GM21447 (cell line): Measurements from ENCODE around the gene CNTNAP5.

Experiments
- ATAC-seq: cut with Tn5 transposase; IDR thresholded peaks from one replicate; pipeline ENCODE4 v1.9.1; 2021; ENCODE audit not compliant: unreplicated experiment

Gene CNTNAP5

DNA sequence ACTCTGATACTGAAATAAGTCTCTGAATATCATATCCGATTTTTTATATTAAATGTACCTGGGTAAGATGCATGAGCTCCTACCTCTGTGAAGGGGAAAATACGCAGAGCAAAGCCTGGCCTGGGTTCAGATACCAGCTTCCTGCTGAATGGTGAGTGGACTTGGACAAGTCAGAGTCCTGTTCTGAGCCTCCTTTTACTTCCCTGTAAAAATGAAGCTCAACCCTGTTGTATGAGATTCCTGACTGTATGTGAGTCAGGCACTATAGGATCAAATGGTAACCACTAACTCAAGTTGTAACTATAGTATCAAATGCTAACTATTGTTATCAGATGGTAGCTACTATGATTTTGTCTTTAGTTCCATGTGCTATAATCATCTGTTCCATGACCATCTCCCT lies 561.7 kb downstream of the CNTNAP5 start:
- no peak for ATAC-seq

DNA sequence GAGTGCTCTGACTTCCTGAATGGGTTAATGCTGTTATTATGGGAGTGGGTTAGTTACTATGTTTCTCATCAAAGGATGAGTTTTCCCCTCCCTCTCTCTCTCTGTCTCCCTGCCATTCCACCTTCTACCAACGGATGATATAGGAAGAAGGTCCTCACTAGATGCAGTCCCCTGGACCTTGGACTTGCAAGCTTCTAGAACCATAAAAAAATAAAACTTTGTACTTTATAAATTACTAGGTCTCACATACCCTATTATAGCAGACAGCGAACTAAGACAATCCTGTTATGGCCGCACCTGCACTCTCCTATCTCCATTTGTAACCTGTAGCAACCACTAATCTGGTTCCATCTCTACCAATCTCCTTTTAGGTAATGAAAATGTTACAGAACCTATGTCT lies 564.9 kb downstream of the CNTNAP5 start:
- ATAC-seq: no peak

DNA sequence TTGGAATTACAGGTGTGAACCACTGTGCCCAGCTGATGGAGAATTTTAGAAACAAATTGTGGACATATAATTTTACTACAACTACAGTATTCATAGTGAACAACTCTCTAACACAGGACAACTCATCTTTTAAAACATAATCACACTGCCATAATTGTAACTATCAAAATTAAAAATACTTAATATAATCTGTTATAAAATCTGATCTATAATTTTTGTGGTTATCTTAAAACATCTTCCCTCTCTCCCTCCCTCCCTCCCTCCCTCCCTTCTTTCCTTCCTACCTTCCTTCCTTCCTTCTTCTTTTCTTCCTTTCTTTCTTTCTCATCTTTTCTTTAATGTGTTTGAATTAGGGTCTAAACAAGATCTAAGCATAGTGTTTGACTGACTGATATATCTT lies 577.7 kb downstream of the CNTNAP5 start:
- ATAC-seq: no peak

DNA sequence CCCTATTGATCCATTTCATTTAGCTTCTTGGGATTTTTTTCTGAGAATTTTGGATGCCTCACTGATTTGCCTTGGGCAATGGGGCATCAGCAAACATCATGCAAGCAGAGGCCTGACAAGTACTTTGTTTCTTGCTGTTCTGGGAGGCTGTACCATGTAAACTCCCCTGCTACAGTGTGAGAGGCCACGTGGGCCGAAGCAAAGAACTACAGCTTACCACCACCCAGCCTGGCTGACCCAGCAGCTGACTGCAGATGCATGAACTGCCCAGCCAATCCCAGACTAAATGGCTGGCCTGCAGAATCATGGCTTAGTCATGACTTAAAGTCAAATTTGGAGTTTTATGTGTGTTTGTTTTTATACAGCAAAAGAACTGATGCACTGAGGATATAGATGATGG lies 579.9 kb downstream of the CNTNAP5 start:
- ATAC-seq: no peak

DNA sequence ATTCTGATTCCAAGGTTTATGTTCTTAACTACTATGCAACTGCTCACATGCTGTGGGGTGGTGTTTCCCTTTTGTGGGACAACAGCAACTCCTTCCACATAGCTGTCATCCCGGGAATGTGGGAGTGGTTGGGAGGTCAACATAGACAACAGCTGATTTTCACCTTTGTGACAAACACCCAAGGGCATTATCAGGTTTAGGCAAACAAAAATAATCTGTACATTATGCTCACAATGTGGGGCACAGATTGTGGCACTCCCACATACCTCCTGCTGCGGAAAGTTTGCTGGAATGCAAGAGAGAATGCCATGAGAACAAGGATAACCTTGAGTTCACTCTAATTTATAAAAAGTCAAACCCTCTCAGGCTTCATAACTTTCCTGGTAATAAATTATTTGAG lies 582.6 kb downstream of the CNTNAP5 start:
- ATAC-seq: no peak

DNA sequence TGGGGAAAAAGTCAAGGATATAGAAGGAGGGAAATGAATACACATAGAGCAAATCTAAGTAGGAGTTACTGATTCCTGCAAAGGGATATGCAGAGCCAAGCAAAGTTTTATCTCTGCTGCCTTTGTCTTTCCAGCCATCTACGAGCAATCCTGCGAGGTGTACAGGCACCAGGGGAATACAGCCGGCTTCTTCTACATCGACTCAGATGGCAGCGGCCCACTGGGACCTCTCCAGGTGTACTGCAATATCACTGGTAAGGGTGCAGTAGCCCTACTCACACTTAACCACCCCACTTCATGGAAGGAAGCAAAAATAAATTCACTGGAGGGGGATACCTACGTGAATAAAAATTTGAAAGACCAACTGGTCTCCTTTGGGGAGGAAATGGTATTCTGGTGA lies 584.6 kb downstream of the CNTNAP5 start:
- no peak for ATAC-seq

DNA sequence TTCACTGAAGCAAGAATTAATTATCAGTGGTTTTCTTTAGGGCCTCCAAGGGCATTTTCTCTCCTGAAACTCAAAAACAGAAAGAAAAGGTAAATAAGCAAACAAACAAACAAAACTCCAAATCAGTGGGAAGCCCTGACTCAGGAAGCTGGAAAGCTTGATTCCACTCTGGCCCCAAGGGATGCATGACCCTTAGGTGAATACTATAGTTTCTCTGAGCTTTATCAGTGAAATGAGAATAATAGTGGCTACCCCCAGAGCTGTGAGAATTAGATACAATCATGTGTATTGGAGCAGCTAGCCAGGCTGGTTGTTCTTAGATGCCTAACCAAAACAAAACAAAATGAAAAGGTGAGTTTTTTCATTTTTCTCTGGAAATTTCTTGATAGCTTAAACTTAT lies 585.1 kb downstream of the CNTNAP5 start:
- ATAC-seq: no peak

DNA sequence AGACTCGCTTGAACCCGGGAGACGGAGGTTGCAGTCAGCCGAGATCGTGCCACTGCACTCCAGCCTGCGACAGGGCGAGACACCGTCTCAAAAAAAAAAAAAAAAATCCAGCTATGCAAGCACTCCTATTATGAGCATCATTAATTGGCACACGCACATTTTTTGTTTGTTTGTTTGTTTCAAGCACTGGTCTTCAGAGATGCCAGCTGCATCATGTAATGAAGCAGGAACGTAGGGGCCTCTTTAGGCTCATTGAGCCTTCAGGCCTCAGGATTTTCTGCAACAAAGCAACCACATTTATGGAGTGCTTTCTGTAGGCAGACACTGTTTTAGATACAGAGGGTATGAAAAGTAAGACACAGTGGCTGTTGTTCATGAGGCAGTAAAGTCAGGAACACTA lies 585.8 kb downstream of the CNTNAP5 start:
- ATAC-seq: no peak

DNA sequence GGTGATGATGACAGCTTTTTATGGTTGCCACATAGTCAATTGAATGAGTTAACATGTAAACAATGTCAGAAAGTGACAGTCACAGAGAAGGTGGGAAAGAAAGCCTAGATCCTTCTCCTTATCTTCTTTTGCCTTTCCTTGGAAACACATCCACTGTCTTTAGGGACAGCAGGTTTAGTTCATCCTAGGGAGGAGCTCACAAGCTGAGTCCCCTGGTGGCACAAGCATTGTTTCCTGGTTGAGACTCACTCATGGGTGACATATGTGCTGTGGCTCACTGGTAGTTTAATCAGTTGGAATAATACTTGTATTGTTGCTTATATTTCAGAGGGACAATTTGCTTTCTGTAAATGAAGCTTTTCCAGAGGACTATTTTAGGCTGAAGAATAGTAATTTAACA lies 598.5 kb downstream of the CNTNAP5 start:
- no peak for ATAC-seq

DNA sequence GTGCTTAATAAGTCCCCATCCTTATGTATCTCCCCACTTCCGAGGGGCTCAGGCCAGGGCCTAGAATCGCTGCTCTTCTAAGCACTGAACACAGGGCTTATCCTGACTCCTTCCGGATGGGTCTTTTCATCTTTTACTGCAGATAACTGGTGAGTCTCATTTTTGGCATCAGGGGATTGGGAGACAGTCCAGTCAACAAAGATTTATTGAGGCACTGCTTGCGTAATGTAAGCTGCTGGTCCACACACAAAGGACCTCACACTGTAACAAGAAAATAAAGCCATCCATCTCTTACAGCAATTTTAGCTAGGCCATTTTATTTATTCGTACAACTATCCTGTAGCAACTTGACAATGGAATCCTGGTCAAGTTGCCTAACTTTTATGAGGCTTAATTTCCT lies 600.5 kb downstream of the CNTNAP5 start:
- no peak for ATAC-seq

DNA sequence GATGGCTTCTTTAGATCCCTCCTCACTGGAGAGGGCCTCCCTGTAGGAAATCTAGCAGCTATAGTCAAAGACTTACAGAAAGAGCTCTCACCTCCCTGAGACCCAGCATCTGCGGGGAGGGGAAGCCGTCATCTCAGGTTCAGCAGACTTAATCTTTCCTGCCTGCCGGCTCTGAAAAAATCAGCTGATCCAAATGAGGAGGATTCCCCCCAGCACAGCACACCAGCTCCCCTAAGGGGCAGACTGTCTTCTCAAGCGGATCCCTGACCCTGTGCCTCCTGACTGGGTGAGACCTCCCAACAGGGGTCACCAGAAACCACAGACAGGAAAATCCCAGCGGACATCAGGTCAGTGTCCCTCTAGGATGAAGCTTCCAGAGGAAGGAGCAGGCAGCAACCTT lies 601.9 kb downstream of the CNTNAP5 start:
- ATAC-seq: no peak

DNA sequence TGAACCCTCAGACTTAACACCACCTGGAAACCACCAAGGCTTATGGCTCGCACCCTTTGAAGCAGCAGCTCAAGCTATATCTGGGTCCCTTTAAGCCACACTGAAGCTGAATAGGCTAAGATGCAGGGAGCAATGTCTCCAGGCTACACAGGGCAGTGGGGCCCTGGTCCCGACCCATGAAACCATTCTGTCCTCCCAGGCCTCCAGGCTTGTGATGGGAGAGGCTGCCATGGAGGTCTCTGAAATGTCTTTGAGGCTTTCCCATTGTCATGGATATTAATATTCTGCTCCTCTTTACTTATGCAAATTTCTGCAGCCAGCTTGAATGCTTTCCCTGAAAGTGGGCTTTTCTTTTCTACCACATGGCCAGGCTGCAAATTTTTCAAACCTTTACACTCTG lies 608.7 kb downstream of the CNTNAP5 start:
- no peak for ATAC-seq

DNA sequence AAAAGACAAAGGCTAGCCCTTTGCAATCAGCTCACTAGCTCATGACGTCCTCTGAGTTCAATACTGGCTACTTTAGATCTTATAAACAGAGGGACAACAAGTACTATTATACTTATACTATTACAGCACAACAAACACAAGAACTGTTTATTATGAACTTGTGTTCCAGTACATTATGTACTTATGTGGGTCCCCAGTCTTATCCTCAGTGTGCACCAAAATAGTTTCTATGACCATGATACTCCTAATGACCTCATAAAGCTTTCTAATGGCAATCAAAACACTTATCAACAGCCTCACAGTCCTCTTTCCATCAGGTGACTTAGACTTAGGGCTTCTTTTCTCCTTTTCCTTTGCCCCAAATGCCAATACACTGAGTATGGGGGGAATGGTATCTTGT lies 614.4 kb downstream of the CNTNAP5 start:
- ATAC-seq: no peak

DNA sequence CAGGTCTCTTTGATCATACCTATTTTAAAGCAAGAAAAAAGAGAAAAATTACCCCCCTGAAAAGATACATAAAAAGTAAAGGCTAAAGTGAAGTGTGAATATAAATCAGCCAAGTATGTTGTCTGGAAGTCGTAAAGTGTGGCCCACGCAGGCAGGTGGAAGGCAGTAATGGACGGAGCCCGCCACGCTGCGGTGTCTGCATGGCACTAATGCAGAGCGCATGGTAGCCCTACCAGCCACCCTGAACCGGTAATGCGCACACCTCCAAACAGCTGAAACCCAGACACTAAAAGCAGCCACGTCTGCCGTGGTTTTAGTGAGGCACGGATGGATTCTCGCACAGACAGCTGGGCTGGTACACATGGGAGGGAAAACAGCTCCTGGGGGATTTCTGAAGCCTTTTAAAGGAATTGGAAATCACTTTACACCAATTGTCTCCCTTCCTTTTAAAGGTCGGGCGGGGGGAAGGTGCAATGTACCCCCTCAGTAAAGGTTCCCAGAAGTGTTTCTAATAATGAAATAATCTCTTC lies 615.2 kb downstream of the CNTNAP5 start:
- ATAC-seq: no peak

DNA sequence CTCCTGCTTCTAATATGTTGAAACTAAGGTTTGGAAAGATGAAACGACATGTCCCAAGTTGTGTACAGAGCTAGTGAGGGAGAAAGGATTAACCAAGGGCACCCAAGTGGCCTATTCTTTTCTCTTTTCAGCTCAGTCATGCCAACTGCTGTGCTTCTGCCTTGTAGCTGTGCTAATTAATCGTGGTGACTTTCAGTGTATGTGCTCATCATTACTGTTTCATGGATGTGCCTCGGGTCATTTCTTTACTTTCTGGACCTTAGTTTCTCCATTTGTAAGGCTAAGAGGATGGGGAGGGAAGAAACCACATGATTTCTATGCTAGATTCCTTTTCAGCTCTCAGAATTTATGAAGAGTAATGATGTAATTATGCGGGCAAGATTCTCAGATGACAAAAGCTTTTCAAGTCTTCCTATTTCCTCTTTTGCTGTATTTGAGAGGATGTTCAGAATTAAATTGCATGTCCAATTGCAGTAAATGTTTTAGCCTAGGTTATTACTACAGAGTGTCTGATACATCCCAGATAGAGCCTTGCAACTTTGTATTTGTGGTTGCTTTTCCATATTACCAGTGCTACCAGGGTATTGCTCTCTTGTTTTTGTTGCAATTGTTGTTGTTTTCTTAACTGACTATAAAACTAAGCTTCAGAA lies 621.2 kb downstream of the CNTNAP5 start:
- ATAC-seq: no peak

DNA sequence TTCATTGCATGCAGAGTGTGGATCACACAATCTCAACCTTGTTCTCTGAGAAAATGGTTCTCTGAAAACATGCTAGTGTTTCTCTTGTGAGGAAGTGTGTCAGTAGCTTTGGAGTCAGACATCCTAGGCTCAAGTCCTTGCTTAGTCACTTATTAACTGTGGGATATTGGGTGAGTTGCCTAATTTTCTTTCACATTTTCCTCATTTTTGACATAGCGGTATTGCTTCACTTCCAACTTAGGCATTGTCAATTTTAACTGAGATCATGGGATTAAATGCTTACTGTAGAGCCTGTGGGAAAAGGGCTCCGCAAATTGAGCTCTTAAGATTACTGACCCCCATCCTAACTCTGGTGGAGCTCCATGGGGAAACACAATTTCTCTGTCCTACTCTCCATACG lies 622.2 kb downstream of the CNTNAP5 start:
- no peak for ATAC-seq

DNA sequence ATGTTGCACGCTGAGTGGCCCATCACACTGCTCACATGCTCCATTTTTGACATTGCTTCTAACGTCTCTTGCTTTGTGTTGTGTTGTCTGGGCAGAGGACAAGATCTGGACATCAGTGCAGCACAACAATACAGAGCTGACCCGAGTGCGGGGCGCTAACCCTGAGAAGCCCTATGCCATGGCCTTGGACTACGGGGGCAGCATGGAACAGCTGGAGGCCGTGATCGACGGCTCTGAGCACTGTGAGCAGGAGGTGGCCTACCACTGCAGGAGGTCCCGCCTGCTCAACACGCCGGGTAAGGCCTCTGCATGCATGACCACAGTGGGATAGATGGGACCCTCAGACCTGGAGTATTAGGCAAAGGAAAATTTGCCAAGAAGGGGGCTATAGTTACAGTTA lies 622.6 kb downstream of the CNTNAP5 start:
- no peak for ATAC-seq

DNA sequence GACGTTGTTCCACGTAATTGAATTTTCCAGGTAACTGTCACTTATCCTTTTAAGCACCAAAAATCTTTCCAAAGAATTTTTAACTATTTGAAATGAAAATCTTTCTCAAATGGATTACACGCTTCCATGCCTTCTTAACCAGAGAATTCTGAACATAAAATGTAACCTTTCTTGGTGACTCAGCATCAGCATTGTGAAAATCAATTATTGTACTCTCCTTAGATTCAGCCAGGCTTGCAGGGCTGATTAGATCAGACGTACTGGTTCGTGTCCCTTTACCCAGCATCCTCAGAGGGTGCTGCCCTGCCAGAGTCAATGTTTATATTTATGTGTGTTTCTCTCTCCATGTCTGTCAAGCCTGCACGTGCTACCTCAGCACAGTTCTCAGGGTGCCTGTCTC lies 623.9 kb downstream of the CNTNAP5 start:
- no peak for ATAC-seq

DNA sequence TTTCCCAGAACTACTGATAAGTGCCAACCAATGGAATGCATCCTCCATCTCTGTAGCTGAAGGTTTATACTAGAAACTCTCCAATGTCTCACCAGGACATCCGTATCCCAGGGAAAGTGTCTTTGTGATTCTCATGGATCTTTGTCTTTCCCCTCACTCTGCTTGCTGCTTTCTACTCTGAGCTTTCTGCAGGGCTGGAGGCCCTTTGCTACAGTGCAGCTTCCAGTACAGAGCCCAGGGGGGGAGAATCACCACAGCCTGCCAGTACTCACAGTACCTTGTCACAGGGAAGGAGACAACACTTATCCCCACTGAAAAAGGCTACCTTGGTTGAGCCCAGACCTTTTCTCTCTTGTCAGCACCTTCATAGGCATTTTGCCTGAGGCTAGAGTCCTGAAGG lies 627.0 kb downstream of the CNTNAP5 start:
- ATAC-seq: no peak

DNA sequence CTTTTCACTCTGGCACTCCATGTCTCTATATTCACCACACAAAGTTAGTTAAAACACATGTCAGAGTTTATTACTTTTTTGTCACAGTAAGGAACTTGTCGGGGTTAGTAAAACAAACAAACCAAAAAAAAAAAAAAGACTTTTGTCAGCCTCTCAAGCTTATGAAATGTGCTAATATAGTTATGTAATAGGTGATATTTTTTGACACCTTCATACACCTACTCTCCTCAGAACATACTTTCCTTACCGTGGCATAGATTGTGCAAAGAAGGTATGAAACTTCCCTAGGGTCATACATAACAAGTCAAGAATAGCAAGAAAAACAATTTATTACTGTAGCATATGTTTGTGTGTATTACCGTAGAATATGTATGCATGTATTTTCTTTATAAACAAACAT lies 633.3 kb downstream of the CNTNAP5 start:
- no peak for ATAC-seq

DNA sequence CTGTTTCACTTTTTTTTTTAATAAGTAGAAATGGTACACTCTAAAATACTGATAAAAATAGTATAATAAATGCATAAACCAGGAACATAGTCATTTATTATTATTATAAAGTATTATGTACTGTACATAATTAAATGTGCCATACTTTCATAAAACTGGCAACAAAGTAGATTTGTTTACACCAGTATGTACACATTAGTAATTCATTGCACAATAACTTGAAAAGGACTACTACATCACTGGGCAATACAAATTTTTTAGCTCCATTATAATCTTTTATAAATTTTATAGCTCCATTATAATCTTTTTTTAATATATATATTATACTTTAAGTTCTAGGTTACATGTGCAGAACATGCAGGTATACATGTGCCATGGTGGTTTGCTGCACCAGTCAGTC lies 636.5 kb downstream of the CNTNAP5 start:
- no peak for ATAC-seq

DNA sequence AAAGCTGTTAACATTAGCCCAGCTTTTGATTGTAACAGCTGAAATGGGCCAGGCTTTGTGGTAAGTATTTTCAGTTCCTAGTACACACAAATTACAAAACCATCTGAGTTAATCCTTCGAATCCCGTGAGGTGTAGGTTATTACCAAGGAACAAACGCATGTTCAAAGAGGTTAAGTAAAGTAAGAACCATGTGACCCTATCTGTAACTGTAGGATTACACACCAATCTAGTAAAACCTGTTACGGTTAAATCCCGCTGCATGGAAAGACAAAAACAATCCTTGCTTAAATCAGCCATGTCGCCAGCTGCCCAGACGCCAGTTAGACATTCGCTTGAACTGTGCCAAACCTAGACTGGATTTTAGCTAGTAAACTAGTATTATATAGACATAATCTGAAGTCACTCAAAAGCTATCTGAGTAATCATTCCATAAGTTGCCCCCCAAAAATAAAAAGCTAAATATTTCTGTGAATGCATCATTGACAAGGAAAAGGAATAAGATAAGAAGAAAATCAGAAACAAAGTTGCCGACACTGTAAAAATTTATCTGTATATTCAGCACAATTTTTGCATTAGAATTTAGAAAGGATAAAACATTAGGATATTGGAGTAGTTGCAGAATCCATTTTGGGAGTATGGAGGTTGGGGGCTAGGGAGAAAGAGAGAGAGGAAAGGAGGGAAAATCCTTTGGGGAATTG lies 638.0 kb downstream of the CNTNAP5 start:
- no peak for ATAC-seq

DNA sequence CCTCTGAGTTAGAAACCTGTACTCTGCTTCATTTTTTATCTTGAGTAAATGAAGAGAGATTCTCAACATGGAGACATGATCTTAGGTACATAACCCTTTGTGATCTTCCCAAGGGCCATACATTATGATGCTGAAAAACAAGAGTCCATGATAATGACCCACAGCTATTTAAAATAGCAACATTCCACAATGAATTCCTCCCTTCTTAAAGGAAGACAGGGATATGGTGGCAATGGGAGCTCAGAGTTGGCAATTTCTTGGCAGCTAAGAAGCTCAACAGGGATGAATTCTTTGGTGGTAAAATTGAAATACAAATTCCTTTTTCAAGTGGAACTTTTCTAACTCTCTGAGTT lies 638.5 kb downstream of the CNTNAP5 start:
- ATAC-seq: no peak
